Stimulated activated CD4-positive, alpha-beta T cell treated with anti-CD3 and anti-CD28 coated beads, Interleukin-1b, Interleukin-23, amount 100 ng/mL, for 48 hours (primary cell): ENCODE results near the gene PDE2A.
A peak's percentile ranks its signal among the peaks of the same experiment; 100 is the strongest.

Experiments
- DNase-seq: peaks from one replicate; pipeline ENCODE4 v3.0.0-alpha.2; 2020

Gene PDE2A

DNA sequence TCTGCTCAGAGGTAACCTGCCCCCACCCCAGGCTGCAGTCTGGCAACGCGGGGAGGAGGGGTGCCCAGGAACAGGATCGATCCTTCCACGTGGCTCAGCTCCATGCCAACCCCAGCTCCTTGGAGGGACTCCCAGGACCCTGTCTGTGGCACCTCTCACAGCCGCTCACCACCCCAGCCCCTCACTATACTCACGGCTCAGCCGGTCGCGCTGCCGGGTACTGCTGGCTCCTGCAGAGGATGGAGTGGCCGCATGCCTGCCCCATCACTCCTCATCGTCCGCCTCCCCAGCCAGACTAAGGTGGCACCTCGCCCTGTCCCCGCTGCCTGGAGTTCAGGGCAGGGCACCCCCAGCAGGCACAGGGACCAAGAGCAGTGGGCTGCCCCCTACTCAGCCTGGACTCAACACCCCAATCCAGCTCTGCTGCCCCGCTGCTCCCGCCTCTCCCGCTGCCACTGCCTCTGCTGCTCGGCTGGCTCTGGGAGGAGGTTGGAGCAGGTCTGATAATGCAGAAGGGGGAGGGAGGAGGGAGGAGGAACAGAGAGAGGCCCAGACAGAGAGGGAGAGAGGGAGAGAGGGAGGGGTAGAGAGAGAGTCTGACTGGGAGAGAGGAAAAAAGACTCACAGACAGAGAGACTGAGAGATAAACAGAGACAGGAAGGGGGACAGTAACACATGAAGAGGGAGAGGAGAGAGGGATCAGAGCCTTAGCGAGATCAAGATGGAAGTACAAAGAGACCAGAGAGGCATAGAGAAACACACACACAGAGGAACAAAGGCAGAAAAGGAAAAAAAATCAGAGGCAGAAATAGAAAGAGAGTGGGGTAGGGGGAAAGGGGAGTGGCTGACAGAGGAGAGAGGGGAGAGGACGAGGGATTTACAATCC is at the start of gene PDE2A:
PDE2A (minus strand) TSS at position 480 of the 886 bp plus-strand sequence; CDS start at position 265, 215 bp downstream.
- DNase-seq: no peak

DNA sequence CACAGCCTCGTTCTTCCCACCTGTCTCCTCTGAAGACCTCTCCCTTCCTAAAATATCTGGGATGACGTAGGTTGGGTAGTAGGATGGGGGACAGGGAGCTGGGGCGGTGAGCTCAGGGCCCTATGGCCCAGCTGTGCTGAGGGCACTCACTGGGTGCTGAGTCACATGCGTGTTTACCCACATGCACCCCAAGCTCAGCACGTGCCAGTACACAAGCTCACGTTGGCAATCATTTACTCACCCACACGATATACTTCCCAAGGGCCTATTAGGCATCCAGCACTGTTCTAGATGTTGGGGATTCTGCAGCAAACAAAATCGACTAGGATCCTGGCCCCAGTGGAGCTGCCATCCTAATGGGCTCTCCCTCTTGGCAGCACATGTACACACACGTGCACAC is 49.3 kb upstream of the PDE2A start:
- DNase-seq: no peak

GRCh38 chr11:72722050-72722748 is 48.0 kb upstream of the PDE2A start:
- peak; percentile 85 for DNase-seq

GRCh38 chr11:72721689-72722049 is 47.4 kb upstream of the PDE2A start:
- DNase-seq: peak; percentile 19

DNA sequence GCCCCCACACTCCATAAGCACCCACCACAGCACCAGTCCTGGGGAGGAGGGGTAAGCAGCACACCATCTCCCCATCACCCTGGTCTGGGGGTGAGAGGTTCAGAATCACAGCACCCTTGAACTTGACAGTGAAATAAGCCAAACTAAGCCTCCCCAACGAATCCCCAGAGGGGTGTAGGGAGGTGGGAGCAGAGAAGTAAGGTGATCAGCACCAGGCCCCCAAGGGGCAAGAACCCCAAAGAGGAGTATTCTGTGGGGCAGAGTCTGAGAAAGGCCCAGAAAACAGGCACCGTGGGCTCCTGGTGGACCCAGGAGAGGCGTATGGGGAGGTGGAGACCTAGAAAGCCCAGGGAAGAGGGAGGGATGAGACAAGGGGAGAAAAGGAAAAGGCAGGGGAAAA is 47.1 kb upstream of the PDE2A start:
- DNase-seq: no peak

DNA sequence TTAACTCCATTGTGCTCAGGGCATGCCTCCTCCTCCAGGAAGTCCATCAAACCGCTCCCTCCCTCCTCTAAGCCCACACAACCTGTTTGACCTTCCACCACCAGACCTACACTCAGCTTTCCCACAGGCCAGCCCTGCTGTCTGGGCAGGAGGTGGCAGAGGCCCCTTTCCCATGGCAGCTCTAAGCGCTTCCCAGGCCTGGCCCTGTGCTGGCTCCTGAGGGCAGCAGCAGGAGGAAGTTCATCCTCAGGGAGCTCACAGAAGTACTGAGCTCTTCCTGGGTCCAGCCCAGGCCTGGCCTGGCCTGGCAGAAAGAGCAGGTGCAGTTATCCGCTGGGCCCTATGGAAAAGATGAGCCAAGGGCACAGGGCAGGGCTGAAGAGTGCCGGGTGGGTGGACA is 46.6 kb upstream of the PDE2A start:
- no peak for DNase-seq

DNA sequence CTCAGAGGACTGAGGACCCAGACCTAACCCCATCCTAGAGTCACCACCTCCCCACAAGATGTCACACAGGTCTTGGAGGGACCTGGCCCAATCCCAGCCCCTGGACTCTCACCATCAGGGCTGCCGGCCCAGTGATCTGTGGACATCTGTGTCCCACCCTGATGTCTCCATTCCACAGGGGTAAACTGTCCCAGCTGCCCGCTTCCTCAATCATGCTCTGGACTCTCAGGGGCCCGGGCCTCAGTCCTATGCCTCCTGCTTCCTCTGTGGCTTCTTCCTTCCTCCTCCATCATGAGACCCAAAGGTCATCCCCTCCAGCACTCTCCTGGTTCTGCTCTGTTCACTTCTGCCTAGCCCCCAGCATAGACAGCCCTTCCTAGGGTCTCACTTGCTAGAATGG is 45.8 kb upstream of the PDE2A start:
- DNase-seq: no peak

DNA sequence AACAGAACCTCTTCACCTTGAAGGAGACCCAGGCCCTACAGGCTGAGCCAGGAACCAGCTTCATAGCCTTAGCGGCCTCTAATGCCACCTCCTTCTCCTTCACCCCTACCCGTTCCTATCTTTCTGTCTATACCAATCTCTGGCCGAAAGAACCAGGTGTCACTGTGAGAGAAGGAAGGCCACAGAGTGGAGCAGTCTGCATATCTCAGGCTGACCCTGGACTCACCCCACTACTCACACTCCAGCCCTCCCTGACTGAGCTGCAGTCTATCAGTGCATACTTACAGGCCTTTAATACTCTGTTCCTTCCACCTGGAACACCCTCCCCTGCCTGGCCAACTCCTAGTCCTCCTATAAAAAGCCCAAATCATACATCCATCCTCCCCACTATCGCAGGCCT is 45.3 kb upstream of the PDE2A start:
- no peak for DNase-seq

- DNase-seq: no peak
These were observed 44.9 kb upstream of the PDE2A start for GRCh38 chr11:72719144-72719543.

DNA sequence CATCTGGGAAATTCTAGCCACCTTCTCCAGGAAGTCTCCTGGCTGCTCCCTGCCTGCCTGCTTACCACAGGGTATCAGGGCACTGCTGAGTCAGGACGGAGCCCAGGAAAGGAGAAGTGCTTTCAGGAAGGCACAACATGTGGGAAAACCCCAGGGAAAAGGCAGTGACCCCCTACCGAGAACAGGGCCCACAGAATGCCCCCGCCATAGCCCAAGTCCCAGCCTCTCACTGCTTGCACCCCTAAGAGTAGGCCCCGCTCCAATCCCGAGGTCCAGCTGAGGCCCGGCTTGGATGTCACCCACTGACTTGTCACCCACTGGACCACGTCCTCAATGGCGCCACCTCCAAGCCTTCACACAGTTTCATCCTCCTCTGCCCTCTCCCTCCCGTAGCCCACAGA is 43.9 kb upstream of the PDE2A start:
- DNase-seq: no peak

DNA sequence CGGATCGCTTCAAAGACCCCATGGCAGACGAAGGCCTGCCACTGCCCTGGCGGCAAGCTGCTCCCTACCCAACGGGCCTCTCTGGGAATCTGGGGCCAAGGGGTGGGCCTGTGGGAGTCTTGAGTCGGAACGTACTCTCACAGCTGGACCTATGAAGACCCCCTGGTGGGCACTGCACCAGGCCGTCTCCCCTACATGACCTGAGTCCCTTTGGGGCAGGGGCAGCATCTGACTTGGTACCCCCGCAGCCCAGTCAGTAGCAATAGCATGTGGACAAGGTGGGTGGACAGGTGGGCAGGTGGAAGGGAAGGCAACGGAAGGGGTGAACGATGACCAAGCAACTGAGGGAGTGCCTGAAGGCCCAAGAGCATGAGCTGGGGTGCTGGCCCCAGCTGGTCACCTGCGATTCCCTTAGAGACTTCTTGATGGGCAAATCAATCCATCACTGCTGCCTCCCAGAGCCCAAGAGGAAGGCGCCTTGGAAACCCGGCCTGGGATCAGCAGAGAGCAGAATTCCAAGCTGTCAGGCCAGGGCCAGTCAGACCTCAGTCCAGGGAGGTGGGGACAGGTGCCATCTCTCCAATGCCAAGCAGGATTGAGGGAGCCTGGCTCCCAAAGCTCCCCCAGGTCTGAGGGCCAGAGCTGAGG is 42.7 kb upstream of the PDE2A start:
- no peak for DNase-seq

GRCh38 chr11:72716290-72716689 is 42.1 kb upstream of the PDE2A start:
- no peak for DNase-seq

GRCh38 chr11:72712841-72713240 is 38.6 kb upstream of the PDE2A start:
- no peak for DNase-seq

- DNase-seq: no peak
These were observed 38.0 kb upstream of the PDE2A start for GRCh38 chr11:72712168-72712751.

DNA sequence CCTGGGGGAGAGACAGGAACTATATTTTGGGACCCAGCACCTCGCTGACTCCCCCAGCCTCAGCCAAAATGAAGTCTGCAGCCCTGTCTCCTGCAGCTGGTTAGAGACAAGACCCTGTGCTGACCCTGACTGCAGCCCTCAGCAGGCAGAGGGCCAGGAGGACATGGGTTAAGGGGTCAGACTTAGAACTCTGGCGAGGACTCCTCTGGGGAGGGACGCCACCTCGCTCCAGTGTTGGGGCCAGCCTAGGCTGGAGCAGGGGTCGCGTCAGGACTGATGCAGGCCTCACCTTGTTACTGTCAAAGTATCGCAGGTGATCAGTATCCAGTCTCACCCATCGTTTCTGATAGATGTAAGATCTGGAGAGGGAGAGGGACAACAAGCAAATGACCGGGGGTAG is 36.9 kb upstream of the PDE2A start:
- DNase-seq: no peak

- DNase-seq: no peak
These were observed 36.1 kb upstream of the PDE2A start for GRCh38 chr11:72710278-72710677.

- no peak for DNase-seq
These were observed 35.4 kb upstream of the PDE2A start for GRCh38 chr11:72709478-72710238.

GRCh38 chr11:72707032-72707431 is 32.8 kb upstream of the PDE2A start:
- DNase-seq: no peak

GRCh38 chr11:72706579-72706978 is 32.4 kb upstream of the PDE2A start:
- DNase-seq: no peak

DNA sequence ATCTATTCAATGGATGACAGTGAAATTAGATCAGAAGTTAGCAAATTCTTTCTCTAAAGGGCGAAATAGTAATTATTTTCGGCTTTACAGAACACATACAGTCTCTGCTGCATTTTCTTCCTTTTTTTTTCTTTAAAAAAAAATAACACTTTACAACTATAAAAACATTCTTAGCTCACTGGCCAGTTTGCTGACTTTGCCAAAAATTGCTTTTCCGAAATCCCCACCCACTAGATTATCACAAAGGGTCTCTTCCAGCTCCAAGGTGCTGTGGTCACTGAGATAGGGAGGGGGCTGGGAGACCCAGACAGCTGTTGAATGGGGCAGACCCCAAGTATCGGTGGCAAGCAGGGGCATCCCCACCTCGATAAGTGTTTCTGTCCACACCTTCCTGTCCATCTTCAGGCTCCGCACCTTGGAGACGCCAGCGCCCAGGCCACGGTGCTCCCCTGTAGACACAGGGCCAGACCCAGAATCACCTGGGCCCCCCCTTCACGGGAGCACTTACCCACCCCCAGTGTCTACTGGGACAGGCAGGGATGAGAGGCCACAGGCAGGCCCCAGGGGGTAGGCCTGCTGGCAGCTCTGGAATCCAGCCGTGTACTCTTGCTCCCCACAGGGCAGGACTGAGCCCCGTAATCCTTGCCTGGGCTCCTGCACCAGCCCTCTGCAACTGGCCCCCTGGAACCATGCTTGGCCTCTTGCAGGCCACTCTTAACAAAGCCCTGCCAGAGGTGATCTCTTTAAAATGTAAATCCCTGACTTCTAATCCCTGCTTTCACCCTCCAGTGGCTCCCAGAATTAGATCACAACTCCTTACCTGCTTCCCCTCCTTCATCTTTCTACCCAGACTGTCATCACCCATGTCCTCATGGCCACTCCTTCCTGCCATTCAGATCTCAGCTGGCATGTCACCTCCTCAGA is 31.5 kb upstream of the PDE2A start:
- DNase-seq: no peak

GRCh38 chr11:72704783-72705265 is 30.6 kb upstream of the PDE2A start:
- DNase-seq: no peak
